ENCODE results near the gene UBE2D1.

GRCh38 chr10:58384544-58384998, 49.8 kb downstream of the UBE2D1 start:
- TF ChIP-seq POLR2A (IDR thresholded peaks at IDR 0.05) (no peak), CTCF (IDR thresholded peaks at IDR 0.05) (peak in 1 of 4 experiments; percentile 6), POLR2AphosphoS5 (IDR thresholded peaks at IDR 0.05) (no peak)

All from prostate gland (tissue), 2 donors.